ENCODE measurements around the gene GABARAP. TPM values are rescaled to one million over a fixed set of nuclear protein-coding genes. Genes with fewer than 3 reads are reported as not detected.

The GABARAP gene
- total and polyA plus RNA-seq, 9 donors, result 526 to 1,518 (median 640) TPM

- no peak overlapping the region for H3K4me3 ChIP-seq
- peaks cover 7% of the 10 kb centered on the region for H3K27me3 ChIP-seq
- intact Hi-C loops (cut with DNase I), result no loop called here
- DNase-seq, result no peak
- TF ChIP-seq CTCF (IDR thresholded peaks at IDR 0.05) (no peak), EP300 (IDR thresholded peaks at IDR 0.05) (no peak), POLR2A (IDR thresholded peaks at IDR 0.05) (no peak)
- no peaks in the 10 kb centered on the region for H3K9me3 ChIP-seq
- peaks cover 11% of the 10 kb centered on the region for H3K4me1 ChIP-seq (ENCODE audit: insufficient read depth)
- H3K36me3 ChIP-seq, result no peaks in the 10 kb centered on the region
- WGBS, 3 donors, result 6 to 9% (median 7%) methylated on average over 26 of the region's 26 CpGs
- H3K27ac ChIP-seq, result no peak overlapping the region
Measured at GRCh38 chr17:7262935-7263800, 20.9 kb upstream of the GABARAP start.

- Histone ChIP-seq H3K27ac (no peak within 1 kb of the TSS), H3K9me3 (no peaks in the 10 kb centered on the region), H3K4me3 (peak within 1 kb of the TSS; percentile 33), H3K4me1 (ENCODE audit: insufficient read depth) (peaks cover 11% of the 10 kb centered on the region), H3K27me3 (peaks cover 7% of the 10 kb centered on the region), H3K36me3 (no peaks in the 10 kb centered on the region)
- WGBS, 3 donors, result 4 to 5% (median 4%) methylated on average over 57 to 64 of the region's 64 CpGs
- peak in 1 of 5 donors; percentile 23 for DNase-seq
- intact Hi-C loops (cut with DNase I), result no loop called here
- no peak for TF ChIP-seq CTCF (IDR thresholded peaks at IDR 0.05)
- no peak for TF ChIP-seq POLR2A (IDR thresholded peaks at IDR 0.05)
- TF ChIP-seq EP300 (IDR thresholded peaks at IDR 0.05), result no peak
Measured at GRCh38 chr17:7262192-7262934, 20.1 kb upstream of the GABARAP start, which contains the start of gene CLDN7. Gene CLDN7 (minus strand): TSS chr17:7262478. CDS start chr17:7262043, 435 bp downstream.

GRCh38 chr17:7261379-7262191 is 19.3 kb upstream of the GABARAP start:
- Histone ChIP-seq H3K9me3 (no peaks in the 10 kb centered on the region), H3K27me3 (peaks cover 7% of the 10 kb centered on the region), H3K4me1 (ENCODE audit: insufficient read depth) (peaks cover 11% of the 10 kb centered on the region), H3K4me3 (peak overlapping the region; percentile 33), H3K27ac (no peak overlapping the region), H3K36me3 (no peaks in the 10 kb centered on the region)
- 5 to 7% (median 7%) methylated on average over 40 to 71 of the region's 71 CpGs for WGBS, 3 donors
- intact Hi-C loops (cut with DNase I), result no loop called here
- no peak for TF ChIP-seq CTCF (IDR thresholded peaks at IDR 0.05)
- TF ChIP-seq EP300 (IDR thresholded peaks at IDR 0.05), result no peak
- no peak for TF ChIP-seq POLR2A (IDR thresholded peaks at IDR 0.05)
- no peak for DNase-seq
